Stimulated activated naive CD8-positive, alpha-beta T cell treated with anti-CD3 and anti-CD28 coated beads, Interleukin-15, Interleukin-2, amounts not matched to agents 100 U/mL and 50 U/mL, for 24 hours (primary cell): ENCODE data around the gene FAM24A.
A peak's percentile ranks its signal among the peaks of the same experiment; 100 is the strongest.
"Not testable (repeated sequence)": the region's sequence is repeated elsewhere in the genome, so short reads cannot be mapped to it uniquely, and the experiment has no call there.

Experiments
- ATAC-seq: fragments of 150-1000 bp; cut with Tn5 transposase; one replicate; pipeline ENCODE4 v1.10.0; 2021
- DNase-seq: peaks from one replicate; pipeline ENCODE4 v3.0.0; 2021

Gene FAM24A, protein sequence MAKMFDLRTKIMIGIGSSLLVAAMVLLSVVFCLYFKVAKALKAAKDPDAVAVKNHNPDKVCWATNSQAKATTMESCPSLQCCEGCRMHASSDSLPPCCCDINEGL

DNA sequence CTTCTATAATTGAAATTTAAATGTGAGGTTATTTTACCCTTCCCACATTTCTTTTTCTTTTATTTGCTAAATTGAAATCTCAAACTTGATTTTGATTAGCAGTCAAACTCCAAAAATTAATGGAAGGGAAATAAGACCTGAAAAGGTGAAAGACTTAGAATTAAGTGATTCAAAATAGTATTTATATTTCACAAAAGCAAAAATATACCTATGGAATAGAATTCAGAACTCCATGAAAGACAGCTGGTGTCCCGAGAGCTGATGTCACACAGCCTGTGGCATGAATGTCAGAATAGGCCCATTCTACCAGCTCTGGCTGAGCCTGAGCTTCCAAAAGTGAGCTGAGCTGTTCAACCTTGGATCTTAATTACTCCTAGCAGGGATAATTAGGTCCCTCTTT, at the start of gene FAM24A:
FAM24A (plus strand) TSS at position 301 of the 400 bp plus-strand sequence. CDS start 1,025 bp downstream, outside the sequence.
- ATAC-seq = no peak
- DNase-seq = no peak

DNA sequence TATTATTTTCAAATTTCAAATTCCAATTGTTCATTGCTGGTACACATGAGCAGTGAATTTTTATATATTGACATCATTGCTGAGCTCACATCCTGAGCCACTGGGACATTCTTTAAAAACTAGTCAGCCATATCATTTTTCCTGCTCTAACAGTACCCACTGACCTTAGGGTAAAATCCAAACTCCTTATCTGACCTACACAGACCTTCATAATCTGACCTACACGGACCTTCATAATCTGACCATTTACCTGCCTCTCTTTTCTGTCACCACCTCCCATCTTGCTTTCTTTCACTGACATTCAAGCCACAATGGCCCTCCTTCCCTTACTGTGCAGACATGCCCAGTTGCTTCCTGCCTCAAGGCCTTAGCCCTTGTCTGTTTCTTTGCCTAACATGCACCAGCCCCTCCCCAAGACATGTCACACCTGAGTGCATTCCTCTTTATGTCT, 48.7 kb upstream of the FAM24A start:
- ATAC-seq (no peak), DNase-seq (no peak)

DNA sequence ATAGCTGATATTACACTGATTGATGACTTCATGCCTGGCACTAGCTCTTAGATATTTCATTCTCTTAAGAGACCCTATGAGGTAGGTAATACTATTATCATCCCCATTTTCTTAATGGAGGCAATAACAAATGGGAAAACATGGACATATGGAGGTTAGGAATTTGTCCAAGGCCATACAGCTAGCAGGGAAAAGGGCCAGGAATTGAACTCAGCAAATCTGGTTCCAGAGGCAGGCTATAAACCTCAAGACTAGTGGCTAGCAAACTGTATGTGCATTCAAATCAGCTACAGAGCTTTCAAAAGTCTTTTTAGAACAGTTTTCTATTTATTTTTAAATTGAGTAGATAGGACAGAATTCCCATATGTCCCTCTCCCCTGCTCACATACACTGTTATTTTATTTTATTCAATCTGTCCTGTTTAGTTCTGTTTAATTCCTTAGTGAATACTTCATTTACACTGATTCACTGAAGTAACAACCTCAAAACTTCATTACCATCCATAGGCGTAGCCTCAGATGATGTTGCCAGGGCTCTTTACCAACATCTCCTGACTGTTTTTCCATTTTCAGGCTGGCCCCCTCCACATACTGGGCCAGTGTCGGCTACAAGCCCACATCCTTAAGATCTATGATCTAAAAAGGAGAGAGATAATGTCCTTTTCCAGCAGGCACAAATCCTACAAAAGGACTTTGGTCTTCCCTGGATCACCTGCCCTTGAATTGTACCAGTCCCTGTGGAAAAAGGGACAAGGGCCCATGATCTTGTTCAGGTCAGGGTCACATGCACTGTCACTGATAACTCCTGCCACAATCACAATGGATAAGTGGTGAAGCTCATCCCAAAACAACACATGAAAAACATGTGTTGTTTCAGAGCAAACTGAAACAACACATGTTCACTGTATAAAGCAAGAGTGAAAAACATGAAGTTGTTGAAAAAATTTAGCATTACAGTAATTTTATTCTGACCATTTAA, 46.9 kb upstream of the FAM24A start:
- no peak for ATAC-seq
- DNase-seq = no peak

DNA sequence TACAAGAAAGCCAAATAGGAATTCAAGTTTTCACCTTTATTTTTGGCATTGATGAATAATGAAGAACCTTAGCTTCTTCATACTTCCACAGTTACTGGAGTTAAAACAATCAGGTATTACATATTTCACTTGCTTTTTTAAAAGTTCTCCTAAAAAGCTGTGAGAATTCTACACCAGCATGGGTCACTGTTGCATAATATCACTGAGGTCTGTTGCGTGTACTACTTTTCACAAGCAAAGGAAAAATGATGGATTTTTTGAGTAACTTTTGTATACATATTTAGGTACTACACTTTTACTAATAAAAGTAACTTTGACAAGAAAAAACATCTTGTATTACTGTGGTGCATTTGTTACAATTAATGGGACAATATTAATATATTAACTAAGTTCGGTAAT, 46.2 kb upstream of the FAM24A start:
- ATAC-seq = no peak

DNA sequence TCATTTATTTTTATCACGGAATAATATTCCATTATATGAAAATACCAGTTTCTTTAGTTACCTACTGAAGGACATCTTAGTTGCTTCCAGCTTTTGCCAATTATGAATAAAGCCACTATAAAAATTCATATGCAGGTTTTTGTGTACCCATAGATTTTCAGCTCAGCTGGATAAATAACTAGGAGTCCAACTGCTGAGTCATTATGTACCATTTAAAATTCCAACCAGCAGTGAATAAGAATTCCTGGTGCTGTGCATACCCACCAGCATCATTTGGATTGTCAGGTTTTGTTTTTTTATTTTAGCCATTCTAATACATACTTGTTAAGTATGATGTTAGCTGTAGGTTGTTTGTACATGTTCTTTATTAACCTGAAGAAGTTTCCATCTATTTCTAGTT, 45.5 kb upstream of the FAM24A start:
- DNase-seq (no peak), ATAC-seq (no peak)

More for the DNA sequence above, 46.2 kb upstream of the FAM24A start:
- no peak for DNase-seq

DNA sequence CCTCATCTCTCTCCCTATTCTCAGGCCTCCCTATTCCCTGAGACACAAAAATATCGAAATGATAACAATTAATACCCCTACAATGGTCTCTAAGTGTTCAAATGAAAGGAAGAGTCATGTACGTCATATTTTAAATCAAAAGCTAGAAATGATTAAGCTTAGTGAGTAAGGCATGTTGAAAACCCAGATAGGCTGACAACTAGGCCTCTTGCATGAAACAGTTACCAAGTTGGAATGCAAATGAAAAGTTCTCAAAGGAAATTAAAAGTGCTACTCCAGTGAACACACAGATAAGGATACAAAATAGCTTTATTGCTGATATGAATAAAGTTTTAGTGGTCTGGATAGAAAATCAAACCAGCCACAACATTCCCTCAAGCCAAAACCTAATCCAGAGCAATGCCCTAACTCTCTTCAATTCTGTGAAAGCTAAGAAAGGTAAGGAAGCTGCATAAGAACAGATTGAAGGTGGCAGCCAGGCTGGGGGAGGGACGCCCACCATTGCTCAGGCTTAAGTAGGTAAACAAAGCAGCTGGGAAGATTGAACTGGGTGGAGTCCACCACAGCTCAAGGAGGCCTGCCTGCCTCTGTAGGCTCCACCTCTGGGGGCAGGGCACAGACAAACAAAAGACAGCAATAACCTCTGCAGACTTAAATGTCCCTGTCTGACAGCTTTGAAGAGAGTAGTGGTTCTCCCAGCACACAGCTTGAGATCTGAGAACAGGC, 43.5 kb upstream of the FAM24A start:
- not testable (repeated sequence) for DNase-seq, ATAC-seq

DNA sequence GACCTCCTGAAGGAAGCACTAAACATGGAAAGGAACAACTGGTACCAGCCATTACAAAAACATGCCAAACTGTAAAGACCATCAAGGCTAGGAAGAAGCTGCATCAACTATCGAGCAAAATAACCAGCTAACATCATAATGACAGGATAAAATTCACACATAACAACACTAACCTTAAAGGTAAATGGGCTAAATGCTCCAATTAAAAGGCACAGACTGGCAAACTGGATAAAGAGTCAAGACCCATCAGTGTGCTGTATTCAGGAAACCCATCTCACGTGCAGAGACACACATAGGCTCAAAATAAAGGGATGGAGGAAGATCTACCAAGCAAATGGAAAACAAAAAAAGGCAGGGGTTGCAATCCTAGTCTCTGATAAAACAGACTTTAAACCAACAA, 41.6 kb upstream of the FAM24A start:
- not testable (repeated sequence) for ATAC-seq, DNase-seq

DNA sequence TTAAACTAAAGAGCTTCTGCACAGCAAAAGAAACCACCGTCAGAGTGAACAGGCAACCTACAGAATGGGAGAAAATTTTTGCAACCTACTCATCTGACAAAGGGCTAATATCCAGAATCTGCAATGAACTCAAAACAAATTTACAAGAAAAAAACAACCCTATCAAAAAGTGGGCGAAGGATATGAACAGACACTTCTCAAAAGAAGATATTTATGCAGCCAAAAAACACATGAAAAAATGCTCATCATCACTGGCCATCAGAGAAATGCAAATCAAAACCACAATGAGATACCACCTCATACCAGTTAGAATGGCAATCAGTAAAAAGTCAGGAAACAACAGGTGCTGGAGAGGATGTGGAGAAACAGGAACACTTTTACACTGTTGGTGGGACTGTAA, 38.5 kb upstream of the FAM24A start:
- ATAC-seq, DNase-seq: not testable (repeated sequence)

DNA sequence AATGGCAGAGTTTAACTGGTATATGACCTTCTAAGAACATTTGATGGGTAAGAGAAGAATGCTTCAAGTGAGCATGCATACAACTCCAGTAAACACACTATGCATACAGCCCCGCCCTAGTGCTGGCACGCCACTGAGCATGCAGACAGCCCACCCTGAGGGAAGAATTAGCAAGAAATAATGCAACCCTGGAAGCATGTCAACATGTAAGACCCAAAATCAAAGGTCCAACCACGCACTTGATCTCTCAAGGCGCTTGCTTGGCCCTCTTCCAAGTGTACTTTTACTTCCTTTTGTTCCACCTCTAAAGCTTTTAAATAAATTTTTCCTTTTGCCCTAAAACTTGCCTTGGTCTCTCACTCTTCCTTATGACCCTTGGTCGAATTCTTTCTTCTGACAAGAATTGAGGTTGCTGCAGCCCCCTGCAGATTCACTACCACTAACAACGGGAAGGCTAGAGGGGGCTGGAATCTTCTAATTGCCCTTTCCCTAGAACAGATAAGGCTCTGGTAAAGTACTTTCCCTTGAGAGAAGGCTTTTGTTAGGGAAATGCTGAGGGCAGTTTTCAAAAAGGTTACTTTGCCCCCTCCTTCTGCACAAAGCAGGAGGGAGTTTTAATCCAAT, 34.5 kb upstream of the FAM24A start:
- DNase-seq (no peak), ATAC-seq (no peak)

DNA sequence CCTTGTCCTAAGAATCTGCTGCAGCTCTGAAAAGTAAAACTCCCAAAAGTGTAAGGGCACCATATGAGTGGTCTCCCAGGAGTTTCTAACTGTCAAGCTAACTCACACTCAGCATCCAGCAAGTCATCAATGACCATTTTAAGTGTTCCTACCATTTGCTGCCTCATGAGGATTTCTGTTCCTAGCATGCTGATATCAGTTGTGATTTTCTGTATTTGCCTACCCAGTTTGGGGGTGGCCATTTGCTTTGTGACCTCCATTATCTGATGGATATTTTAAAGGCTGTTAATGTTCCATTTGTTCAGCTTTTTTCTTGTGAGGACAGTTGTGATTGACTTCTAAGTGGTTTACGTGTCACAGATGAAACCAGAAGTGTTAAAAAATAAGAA, 33.9 kb upstream of the FAM24A start:
- no peak for ATAC-seq
- no peak for DNase-seq

DNA sequence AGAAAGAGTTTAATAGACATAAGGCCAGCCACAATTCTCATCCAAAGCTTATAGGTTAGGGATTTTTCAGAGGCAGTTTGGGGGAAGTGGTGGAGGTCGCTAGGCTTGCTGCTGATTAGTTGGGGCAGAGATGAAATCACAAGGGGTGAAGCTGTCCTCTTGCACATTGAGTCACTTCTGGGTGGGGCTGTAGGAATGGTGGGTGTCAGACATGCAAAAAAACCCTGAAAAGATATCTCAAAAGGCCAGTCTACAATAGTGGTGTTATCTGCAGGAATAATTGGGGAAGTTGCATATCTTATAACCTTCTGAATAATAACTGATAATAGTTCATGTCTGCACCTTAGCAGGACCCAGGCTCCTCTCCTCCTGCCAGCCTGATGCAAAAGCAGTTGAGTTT, 33.1 kb upstream of the FAM24A start:
- DNase-seq (peak; percentile 17), ATAC-seq (peak; percentile 31)

DNA sequence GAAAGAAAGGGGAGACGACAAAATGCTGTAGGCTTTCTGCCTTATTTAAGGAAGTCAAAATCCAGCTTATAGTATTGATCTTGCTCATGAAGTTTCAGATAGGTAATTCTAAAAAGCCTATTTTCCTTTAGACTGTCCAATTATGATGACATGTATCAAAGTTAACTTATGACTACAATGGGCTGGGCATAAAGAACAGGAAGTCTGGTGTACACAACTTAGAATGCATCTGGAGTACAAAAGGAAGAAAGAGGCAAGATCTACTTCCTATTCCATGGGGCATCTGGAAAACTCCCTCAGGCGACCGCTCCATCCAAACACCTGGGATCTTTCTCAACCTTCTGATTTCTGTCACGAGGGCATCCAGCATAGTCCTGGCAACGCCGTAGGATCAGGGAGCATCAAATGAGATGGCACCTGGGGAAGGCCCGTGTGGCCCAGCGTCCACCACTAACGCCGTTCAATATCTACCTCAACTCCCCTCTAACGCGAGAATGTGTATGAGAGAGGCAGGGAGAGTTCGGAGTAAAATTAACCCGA, 31.5 kb upstream of the FAM24A start:
- peak; percentile 16 for ATAC-seq
- DNase-seq = no peak

DNA sequence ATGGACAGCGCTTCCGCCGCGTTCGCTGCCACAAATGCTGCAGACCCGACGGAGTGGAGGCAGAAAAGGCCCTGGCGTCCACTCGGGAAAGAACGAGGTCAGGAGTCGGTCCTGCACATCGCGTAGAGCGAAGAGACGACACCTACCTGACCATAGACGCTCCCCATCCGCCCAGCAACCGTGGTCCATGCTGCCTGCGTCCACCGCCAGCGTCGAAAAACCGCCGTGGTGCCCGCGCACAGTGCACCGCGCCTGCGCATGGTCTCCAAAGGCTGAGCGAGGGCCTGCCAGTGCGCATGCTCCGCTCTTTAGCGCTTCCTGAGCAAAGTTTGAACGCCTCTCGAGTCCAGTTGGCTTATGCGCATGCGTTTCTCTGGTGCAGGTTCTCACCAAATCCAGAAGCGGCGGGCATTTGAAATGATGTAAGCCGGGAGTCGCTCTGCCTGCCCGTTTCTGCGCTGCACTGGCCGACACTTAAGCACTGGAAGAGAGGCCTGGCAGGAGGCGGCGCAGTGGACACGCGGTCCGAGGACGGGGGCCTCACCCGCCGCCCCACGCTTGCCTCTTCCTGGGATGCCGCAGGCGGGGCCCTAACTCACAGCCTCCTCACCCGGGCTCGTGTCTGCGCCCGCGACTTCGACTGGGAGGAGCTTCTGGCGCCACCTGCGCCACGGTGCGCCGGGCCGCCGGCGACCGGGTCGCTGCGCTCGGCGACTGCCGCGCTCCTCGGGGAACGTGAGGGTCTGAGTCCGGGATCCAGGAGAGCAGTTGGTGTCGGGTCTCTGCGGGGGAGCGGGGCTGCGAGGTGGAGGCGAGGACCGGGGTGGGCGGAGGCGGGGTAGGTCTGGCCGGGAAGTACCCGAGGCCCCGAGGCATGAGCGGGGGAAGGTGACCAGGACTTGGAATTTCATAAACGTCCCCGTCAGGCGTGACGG, 30.8 kb upstream of the FAM24A start, which contains the start of gene FAM24B:
FAM24B (minus strand) TSS at position 243 of the 935 bp plus-strand sequence. CDS start 29,066 bp downstream, outside the sequence.
- DNase-seq (peak; percentile 93), ATAC-seq (peak; percentile 81)

DNA sequence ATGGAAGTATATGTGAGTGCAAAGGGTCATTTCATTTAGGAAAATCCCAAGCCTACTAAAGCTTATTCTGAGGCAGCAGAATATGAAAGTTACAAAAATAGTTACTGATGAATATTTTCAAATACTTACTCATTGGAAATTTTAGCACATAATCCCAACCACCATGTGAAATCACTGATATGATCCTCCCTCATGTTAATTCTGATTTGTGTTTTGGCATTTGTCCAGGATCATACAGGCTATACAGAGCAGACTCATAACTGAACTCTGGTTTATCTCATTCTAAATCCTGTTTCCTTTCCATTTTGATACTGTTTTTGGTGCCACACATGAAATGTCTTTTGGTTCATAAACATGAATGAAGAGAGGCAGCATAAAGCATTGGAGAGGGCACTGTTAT, 27.6 kb upstream of the FAM24A start:
- ATAC-seq (peak; percentile 36), DNase-seq (no peak)

DNA sequence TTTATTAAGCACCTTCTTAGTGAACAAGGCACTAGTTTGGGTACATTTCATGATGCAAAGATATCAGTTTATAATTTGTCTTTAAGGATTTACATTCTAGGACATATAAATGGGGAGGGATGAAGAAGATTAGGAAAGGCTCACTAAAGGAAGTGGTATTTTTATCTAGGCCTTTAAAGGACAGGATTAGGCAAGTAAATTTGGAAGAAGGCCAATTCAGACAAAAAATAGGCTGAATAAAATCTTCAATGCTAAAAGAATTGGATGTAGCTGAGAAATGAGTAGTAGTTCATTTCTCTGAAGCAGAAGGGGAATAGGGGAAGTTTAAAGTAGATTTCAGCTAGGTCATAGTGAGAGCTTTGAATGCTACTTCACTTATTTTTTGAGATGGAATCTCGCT, 26.2 kb upstream of the FAM24A start:
- ATAC-seq (no peak), DNase-seq (no peak)

DNA sequence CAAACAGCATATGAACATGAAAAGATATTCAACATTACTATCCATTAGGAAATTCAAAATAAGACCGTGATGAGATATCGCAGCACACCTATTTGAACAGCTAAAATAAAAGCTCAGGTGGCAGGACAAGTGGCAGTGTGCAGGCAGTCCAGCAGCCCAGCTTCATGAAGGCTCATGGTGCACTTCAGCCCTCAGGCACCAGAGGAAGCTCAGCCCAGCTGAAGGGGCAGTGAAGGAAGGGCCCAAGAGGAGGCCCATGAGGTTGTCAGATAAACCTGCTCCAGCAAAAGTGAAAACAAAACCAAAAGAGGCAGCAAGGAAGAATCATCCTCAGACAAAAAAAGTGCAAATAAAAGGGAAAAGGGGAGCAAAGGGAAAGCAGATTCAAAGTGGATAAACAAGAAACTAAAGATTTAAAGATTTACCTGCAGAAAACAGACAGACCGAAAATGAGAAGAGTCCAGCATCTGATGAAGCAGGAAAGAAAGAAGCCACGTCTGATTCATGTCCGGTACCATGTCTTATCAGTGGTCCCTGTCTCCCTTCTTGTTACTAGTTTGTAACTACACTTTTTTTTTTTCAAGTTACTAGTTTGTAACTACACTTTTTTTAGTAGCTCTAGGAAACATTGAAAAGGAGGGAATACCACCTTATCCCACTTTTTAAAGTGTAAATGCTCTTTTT, 16.0 kb upstream of the FAM24A start:
- DNase-seq (no peak), ATAC-seq (no peak)

DNA sequence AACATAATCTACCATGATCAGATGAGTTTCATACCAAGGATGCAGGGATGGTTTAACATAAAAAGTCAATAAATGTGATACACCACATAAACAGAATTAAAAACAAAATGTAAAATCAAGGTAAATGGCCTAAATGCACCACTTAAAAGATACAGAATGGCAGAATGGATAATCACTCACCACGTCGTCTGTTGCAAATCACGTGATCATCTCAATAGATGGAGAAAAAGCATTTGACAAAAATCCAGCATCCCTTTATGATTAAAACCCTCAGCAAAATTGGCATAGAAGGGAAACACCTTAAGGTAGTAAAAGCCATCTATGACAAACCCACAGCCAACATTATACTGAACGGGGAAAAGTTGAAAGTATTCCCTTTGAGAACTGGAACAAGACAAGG, 6.5 kb upstream of the FAM24A start:
- not testable (repeated sequence) for ATAC-seq

DNA sequence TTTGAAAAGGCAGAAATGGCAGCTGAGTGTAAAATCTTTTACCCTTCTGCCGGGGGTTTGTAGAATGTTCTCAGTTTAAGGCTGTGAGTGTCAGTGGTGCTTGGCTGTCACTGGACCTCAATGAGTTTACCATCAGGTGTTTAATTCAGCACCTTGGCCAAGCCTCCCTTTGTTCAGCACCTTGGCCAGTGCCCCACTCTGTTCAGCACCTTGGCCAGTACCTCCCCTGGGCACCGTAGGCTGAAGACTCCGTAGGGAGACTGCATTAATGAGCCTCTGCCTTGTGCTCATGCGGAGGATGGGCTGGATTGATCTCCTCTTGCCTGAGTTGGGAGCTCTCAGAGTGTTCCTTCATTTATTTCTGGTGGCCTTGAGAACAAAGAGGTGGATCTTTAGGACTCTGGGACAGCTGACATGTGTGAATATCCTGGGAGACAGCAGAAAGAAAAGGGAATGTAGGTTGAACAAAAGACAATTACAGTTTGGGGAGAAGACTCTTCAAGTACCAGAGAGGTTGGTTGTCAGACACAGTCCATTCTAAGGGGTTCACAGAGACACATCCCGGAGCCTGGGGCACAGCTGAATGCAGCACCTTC, 1.6 kb downstream of the FAM24A start:
- DNase-seq (peak; percentile 64), ATAC-seq (peak; percentile 76)

More for the DNA sequence above, 6.5 kb upstream of the FAM24A start:
- not testable (repeated sequence) for DNase-seq

DNA sequence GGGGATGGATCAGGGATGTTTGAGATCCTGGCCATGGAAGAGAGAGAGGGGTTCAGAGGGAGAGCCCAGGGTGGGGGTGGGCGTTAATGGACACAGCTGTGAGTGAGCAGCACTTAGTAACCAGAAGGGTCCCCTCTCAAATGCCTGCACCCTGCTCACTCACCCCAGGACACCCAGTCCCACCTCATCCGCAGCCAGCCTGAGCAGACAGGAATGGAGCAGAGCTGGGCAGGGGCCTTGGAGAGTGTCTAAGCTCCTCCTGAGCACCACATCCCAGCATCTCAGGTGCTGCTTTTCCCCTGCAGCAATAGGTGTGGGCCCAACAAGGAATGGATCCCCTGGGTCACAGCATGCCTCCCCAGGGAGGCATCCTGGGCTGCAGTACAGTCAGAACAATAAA, 5.3 kb downstream of the FAM24A start:
- ATAC-seq = no peak
- no peak for DNase-seq

DNA sequence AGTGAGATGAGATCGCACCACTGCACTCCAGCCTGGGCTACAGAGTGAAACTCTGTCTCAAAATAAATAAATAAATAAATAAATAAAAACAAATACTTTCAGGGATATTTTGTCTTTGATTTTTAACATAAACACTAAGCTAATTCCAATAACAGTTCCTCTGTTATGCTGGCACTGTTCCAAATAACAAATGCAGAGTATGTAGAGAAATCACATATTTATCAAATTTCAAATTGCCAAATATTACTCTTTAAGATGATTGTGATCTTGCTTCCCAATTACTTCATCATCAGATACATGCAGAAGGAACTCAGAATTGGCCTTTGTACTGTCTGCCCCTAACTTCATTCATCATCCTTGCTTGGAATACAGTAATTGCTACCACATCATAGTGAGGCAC, 19.7 kb downstream of the FAM24A start:
- DNase-seq (no peak), ATAC-seq (no peak)
